HG02571 (cell line): ENCODE results near the gene B3GNT8.
"Not testable (repeated sequence)": the region's sequence is repeated elsewhere in the genome, so short reads cannot be mapped to it uniquely, and the experiment has no call there.

Experiments used
- ATAC-seq: cut with Tn5 transposase; IDR thresholded peaks from one replicate; pipeline ENCODE4 v1.9.1; 2021; ENCODE audit warnings: mild to moderate bottlenecking, moderate library complexity; ENCODE audit not compliant: unreplicated experiment

The B3GNT8 gene

GRCh38 chr19:41395355-41395754 is 31.8 kb downstream of the B3GNT8 start:
- ATAC-seq = no peak

GRCh38 chr19:41392775-41393174 is 34.4 kb downstream of the B3GNT8 start:
- no peak for ATAC-seq

DNA sequence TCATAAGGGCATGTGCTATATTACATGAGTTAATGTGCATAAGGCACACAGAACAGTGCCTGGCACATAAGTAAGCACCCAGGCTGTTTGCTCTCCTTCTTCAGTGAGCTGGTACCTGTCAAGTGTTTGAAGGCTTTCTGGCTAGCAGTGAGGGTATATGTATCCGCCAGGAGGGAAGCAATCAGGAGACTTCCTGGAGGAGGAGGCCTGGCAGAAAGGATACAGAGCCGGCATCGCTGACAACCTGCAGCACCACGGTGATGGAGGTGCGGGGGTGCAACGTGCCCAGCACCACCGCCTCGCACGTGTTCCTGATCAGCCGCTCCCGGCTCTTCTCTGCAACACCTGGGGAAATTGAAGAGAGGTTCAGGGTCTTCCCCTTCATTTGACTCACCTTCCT is 35.6 kb downstream of the B3GNT8 start:
- no peak for ATAC-seq

- no peak for ATAC-seq
Observed at GRCh38 chr19:41386442-41386841, 40.7 kb downstream of the B3GNT8 start.

GRCh38 chr19:41384351-41384750 is 42.8 kb downstream of the B3GNT8 start:
- ATAC-seq = no peak

DNA sequence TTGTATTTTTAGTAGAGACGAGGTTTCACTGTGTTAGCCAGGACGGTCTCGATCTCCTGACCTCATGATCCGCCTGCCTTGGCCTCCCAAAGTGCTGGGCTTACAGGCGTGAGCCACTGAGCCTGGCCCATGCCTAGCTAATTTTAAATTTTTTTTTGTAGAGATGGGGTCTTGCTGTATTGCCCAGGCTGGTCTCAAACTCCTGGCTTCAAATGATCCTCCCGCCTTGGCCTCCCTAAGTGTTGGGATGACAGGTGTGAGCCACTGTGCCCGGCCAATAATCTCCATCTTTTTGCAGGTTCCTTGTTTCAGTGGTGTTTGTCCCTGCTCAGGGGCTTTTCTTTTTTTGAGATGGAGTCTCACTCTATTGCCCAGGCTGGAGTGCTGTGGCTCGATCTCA is 45.6 kb downstream of the B3GNT8 start:
- not testable (repeated sequence) for ATAC-seq

DNA sequence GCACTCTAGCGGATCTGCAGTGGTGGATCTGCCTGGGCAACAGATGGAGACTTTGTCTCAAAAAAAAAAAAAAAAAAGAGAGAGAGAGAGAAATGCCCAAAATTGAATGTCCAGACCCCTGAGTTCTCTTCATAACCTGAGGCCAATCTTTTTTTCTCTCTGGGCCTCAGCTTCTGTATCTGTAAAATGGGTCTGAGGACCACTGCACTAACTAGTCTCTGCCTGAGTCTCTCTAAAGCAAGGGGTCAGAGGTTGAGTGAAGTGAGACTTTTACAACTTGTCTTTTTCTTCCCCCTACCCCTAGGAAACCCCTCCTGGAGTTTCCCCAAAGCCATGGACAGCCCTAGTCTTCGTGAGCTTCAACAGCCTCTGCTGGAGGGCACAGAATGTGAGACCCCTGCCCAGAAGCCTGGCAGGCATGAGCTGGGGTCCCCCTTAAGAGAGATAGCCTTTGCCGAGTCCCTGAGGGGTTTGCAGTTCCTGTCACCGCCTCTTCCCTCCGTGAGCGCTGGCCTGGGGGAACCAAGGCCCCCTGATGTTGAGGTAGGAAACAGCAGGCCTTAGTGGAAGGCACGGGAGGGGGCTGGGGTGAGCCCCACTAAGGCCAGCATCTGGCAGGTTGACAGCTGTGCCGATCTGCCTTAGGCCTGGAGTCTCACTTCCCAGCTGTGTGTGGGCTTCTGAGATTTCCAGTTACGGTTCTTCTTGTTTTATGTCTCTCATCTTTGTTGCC is 49.0 kb downstream of the B3GNT8 start:
- no peak for ATAC-seq

- no peak for ATAC-seq
Observed at GRCh38 chr19:41376998-41377365, 50.2 kb downstream of the B3GNT8 start.

GRCh38 chr19:41376241-41376997 is 50.8 kb downstream of the B3GNT8 start, which contains the start of gene TMEM91:
Gene TMEM91 (plus strand): TSS chr19:41376533. CDS start chr19:41378310, 1,777 bp downstream.
- no peak for ATAC-seq
